GM03348 (cell line): Measurements from ENCODE around the gene CDC45.

Source experiments
- DNase-seq: peaks from one replicate; pipeline ENCODE4 v3.0.0; 2012; ENCODE audit warnings: low spot score

The CDC45 gene

DNA sequence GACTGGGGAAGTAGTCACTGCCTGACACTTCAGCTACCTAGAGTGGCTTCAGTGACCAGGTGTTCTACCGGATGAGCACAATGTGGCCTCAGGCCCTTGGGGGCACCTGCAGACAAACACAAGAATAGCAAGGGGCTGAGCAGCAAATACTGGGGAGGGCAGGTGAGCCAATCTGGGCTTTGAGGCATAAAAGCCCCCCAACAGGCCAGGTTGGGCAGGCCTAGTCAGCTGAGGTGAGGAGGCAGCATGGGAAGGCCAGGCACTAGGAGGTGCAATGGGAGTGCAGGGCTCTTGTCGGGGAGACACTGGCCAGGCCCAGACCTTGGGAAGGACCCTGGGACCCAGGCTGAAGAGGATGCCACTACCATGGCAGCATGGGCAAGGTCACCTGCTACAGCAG, 9.7 kb upstream of the CDC45 start:
- no peak for DNase-seq

DNA sequence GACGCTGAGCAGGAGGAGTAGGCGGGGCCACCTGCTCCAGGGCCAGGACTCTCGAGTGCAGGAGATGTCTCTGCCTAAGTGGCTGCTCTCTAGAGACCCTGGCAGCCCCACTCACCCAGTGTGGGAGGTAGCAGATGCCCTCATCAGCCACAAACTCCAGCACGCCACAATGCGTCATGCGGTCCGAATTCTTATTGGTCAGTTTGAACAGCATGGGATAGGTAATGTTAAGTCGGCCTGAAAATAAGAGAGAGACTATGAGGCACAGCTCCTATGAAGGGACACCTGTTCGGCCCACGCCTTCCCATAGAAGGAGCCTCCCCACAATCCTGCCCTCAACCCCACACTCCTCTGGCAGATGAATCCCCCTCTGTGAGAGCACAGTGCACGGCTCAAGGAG, 8.1 kb upstream of the CDC45 start:
- DNase-seq = no peak

- no peak for DNase-seq
Measured at GRCh38 chr22:19472233-19472632, 7.5 kb upstream of the CDC45 start.

GRCh38 chr22:19473578-19473977, 6.1 kb upstream of the CDC45 start:
- DNase-seq = no peak

DNA sequence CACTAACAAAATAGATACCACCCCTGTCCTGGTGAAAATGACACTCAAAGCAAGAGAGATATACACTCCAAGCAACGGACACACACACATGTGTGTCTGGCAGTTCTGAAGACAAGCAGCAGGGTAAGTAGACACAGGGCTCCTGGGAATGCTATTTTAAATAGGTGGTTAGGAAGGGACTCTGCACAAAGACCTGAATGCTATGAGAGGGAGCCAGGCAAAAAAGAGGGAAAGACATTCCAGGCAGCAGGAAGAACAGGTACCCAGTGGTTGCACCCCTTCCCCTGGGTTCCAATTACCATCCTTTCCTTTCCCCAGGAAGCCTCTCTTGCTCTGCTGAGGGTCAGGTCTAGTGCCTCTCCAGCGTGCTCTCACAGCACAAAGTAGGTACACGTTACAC, 3.7 kb upstream of the CDC45 start:
- no peak for DNase-seq

GRCh38 chr22:19477321-19478044, 2.2 kb upstream of the CDC45 start:
- DNase-seq = no peak

GRCh38 chr22:19478045-19478900, 1.4 kb upstream of the CDC45 start:
- DNase-seq = no peak

DNA sequence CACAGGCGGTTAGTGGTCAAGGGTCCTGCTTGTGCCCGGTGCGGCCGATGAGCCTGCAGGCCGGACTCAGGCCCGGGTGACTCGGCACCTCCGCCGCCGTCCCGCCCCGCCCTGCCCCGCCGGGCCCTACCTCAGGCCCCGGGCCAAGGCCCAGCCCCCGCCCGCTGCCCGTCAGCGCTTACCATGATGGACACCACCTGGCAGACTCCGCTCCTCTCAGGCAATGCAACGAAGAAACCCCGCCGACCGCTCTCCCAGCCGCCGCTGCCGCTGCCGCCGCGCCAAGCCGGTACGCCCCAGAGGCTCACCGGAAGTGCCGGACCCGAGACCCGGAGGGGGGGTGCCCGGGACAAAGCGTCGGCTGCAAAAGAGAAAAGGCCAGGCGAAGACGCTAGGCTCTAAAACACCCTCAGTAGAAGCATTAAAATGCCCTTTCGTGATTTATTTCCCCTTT, 792 bp upstream of the CDC45 start, which contains the start of gene UFD1:
TSS of gene UFD1 (minus strand) at position 293 of the 454 bp plus-strand sequence. CDS start at position 185, 108 bp downstream.
- DNase-seq = peak; percentile 91

DNA sequence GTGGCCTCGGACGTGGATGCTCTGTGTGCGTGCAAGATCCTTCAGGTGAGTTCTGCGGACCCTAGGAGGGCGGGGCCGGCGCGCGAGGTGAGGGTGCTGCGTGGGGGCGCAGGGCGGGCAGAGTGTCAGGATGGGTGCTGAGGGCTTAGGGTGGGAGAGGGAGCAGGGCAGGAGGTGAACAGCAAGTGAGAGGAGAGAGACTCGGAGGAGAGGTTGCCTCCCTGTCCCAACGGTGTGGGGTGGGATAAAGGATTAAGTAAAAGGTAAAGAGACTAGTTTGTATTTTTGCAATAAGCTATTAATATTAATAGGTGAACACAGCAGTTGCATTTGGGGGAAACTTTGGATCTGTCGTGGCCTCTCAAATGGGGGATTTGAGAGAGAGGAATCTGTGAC, 451 bp downstream of the CDC45 start:
- no peak for DNase-seq

GRCh38 chr22:19480789-19481188, 1.1 kb downstream of the CDC45 start:
- DNase-seq = no peak

GRCh38 chr22:19482297-19482696, 2.6 kb downstream of the CDC45 start:
- no peak for DNase-seq

DNA sequence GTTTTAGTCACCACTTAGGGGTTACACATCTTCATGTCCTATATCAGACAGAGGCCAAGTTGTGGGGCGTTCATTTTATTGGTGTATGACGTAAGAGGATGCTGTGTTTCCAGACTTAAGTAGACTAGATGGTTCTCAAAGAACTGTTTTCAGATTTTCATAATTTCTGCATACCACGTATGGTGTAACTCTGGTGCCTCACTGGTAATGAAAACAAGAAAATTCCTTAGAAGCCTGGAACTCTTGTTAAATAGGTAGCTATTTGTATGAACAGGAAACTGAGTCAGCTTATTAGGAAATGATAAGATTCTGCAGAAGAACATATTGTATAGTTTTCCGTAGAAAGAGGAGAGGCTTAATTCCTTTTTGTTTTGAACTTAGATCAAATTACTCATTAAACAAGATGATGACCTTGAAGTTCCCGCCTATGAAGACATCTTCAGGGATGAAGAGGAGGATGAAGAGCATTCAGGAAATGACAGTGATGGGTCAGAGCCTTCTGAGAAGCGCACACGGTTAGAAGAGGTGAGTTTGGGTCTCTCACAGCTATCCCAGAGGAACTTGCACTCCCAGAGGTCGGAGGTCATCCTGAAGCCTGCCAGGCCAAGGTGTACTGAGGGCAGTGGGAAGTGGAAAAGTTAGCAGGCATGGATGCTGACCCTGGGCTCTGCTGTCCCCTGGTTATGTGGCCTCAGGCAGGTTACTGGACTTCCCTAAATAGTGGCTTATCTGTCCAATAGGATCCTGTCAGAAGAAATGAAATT, 3.9 kb downstream of the CDC45 start:
- no peak for DNase-seq

DNA sequence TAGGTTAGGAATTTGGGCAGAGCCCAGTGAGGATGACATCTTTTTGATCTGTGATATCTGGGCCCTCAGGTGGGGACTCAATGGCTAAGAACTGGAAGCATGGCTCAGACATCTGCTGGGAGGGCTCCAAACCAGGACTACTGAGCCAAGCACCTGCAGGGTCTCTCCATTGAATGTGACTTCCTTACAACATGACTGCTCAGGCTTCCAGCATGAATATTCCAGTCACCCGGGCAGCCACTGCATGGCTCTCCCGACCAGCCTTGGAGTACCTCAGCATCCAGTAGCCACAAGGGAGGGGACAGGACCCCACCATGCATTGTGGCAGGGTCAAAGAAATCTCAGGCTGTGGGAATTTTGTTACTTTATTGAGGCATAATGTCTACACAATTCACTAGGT, 8.6 kb downstream of the CDC45 start:
- no peak for DNase-seq

DNA sequence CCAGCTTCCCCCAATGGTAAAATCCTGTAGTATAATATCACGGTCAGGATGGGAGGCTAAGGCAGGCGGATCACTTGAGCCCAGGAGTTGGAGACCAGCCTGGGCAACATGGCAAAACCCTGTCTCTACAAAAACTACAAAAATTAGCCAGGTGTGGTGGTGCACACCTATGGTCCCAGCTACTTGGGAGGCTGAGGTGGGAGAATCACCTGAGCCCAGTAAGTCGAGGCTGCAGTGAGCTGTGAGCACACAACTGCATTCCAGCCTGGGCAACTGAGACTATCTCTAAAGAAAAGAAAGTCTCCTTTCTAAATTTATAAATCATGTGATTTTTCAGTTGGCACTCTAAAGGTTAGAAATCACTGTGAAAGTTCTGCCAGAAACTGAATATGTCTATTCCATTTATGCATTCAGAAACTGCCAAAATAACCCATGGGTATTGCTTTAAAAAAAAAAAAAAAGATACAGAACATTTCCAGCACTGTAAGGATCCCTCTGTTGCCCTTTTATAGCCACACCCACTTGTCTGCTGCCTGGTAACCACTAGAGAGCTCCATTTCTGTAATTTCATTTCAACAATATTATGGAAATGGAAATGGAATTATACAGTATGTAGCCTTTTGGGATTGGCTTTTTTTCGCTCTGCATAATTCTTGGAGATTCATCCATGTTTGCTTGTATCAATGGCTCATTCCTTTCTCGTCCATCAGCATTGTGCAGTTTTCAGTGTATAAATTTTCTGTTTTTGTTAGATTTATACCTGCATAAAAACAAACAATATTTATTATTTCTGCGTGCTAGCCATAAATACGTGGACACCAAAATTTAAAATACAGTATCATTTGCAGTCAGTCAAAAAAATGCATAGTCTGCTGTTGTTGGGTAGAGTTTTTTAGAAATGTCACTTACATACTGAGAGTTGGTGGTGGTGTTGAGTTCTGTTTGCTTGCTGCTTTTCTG, 9.4 kb downstream of the CDC45 start:
- peak; percentile 58 for DNase-seq

DNA sequence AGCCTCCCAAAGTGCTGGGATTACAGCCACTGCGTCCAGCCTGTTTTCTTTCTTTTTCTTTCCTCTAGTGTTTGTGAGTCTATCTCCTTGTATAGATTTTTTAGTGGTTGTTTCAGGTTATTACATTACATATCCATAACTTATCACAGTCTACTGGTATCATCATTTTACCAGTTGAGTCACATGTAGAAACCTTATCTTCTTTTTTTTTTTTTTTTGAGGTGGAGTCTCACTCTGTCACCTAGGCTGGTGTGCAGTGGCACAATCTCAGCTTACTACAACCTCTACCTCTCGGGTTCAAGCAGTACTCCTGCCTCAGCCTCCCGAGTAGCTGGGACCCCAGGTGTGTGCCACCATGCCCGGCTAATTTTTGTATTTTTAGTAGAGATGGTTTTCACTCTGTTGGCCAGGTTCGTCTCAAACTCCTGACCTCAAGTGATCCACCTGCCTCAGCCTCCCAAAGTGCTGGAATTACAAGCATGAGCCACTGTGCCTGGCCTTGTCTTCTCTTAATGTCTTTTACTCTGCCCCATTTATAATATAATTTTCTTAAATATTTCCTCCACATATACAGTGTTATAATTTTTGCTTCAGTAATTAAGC, 11.0 kb downstream of the CDC45 start:
- DNase-seq = no peak

DNA sequence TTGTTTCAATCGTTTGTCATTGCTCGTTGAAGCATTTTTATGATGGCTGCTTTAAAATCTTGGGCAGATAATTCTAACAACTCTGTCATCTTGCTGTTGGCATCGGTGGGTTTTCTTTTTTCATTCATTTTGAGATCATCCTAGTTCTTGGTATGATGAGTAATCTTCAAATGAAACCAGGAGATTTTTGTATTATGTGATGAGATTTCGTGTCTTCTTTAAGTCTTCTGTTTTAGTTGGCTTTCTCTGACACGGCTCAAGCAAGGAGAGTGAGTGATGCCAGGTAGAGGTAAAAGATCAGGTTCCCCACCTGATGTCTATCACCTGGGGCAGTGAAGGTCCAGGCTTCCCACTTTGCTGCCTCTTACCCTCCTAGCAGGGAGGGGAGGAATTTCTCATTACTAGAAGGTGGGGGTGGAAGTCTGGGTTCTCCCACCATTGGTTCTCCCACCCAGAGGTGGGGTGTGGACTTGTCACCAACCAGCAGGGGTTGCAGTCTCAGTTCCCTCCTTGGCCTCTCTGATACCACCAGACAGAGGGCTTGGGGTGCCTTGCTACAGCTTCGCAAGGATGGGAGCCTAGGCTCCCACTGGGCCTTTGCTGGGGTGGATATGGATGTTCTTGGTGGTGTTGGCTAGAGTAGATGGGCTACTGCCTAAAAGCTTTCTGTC, 12.9 kb downstream of the CDC45 start:
- no peak for DNase-seq

DNA sequence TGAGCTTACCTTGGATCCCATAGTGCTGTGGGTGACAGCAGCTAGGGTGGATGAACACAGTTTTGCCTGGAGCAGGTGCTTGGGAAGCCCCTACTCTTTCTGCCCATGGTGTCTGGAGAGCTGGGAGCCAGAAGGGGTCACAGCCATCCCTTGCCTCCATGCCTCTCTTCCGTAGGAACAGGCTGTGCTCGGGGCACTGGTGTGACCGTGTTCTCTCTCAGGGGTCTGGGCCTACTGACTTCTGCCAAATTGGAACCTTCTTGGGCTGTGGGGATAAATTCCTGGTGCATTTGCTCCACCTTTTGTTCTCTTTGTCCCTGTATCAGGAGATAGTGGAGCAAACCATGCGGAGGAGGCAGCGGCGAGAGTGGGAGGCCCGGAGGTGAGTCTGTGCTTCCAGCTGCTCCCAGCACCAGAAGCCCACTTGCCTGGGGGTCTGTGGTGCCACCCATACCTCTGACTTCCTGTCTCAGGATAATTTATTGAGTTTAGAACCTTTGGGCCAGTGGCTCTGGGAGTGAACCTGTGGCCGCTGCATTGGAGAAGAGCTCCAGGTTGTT, 14.4 kb downstream of the CDC45 start:
- DNase-seq = no peak

- DNase-seq = no peak
Measured at GRCh38 chr22:19494676-19495173, 15.0 kb downstream of the CDC45 start.

- no peak for DNase-seq
Measured at GRCh38 chr22:19495562-19496323, 16.0 kb downstream of the CDC45 start.
